HL-60 (cell line): ENCODE measurements around the gene SFXN5.

ENCODE experiments used
- DNase-seq, 2 experiments: peaks; one replicate each; pipeline ENCODE4 v3.0.0-alpha.2; 2010 to 2020; ENCODE audit warnings: low read depth in 1 of 2, low spot score in 1 of 2
- H3K27ac ChIP-seq: fragments of 250-450 bp; sonication (Bioruptor Pico); replicated peaks from 2 replicates; pipeline ENCODE4 v1.5.1; 2020; ENCODE audit warnings: mild to moderate bottlenecking, moderate library complexity
- H3K27me3 ChIP-seq: fragments of 250-450 bp; sonication (Bioruptor Pico); 2 replicates; pipeline ENCODE4 v1.5.1; 2021; ENCODE audit warnings: mild to moderate bottlenecking, moderate library complexity; ENCODE audit not compliant: insufficient read depth, poor library complexity, severe bottlenecking
- H3K4me3 ChIP-seq: replicated peaks from 2 replicates; pipeline ENCODE4 v1.5.1; 2011; ENCODE audit warnings: mild to moderate bottlenecking, control low read depth, low read length; ENCODE audit not compliant: insufficient read depth
- GABPA ChIP-seq: IDR thresholded peaks from 2 replicates; pipeline ENCODE4 v1.6.1; 2012; ENCODE audit warnings: low read depth
- POLR2AphosphoS5 ChIP-seq: IDR thresholded peaks from 2 replicates; pipeline ENCODE4 v1.6.1; 2012; ENCODE audit warnings: low read depth
- REST ChIP-seq: IDR thresholded peaks from 2 replicates; pipeline ENCODE4 v1.6.1; 2012; ENCODE audit warnings: low read depth; ENCODE audit not compliant: insufficient replicate concordance
- SPI1 ChIP-seq: IDR thresholded peaks from 2 replicates; pipeline ENCODE4 v1.6.1; 2012; ENCODE audit warnings: low read depth, mild to moderate bottlenecking, borderline replicate concordance
- TF ChIP-seq, protein P1 (sequence below): IDR thresholded peaks from one replicate; pipeline ENCODE4 v1.5.1; 2011; ENCODE audit warnings: low read length, control low read depth, inconsistent platforms; ENCODE audit not compliant: insufficient read depth

The SFXN5 gene

GRCh38 chr2:73034661-73035375, 36.7 kb downstream of the SFXN5 start:
- DNase-seq: peak; percentile 93 to 96
- H3K27ac ChIP-seq: peak overlapping the region; percentile 88

DNA sequence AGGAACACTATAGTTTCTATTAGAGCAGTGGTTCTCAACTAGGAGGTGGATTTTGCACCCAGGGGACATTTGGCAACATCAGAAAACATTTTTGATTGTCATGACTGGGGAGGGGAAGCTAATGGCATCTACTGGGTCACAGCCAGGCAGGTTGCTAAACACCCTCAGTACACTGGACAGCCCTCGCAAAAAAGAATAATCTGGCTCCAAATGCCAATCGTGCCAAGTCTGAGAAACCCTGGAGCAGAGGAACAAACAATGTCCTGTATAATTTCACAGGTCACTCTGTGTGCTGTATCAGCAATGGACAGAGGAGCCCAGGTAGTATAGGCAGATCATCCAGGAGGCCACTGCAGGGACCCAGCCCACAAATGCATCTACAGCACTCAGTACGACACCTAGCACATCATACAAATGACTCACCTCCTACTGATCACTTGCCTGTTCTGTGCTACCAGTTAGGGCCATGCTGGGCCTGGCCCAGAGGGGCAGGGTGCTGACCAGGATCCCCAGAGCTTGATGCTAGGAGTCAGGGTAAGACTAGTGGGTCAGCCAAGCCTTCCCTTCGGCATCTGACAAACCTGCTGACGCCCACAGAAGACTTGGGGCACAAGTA, 37.6 kb downstream of the SFXN5 start:
- TF ChIP-seq SPI1 (peak; percentile 86), REST (no peak)
- TF ChIP-seq, protein P1, sequence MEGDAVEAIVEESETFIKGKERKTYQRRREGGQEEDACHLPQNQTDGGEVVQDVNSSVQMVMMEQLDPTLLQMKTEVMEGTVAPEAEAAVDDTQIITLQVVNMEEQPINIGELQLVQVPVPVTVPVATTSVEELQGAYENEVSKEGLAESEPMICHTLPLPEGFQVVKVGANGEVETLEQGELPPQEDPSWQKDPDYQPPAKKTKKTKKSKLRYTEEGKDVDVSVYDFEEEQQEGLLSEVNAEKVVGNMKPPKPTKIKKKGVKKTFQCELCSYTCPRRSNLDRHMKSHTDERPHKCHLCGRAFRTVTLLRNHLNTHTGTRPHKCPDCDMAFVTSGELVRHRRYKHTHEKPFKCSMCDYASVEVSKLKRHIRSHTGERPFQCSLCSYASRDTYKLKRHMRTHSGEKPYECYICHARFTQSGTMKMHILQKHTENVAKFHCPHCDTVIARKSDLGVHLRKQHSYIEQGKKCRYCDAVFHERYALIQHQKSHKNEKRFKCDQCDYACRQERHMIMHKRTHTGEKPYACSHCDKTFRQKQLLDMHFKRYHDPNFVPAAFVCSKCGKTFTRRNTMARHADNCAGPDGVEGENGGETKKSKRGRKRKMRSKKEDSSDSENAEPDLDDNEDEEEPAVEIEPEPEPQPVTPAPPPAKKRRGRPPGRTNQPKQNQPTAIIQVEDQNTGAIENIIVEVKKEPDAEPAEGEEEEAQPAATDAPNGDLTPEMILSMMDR: no peak
- Histone ChIP-seq H3K4me3 (no peak overlapping the region), H3K27me3 (no peaks in the 10 kb centered on the region), H3K27ac (peak overlapping the region; percentile 88)
- peak in 1 of 2 experiments; percentile 82 for DNase-seq

More at GRCh38 chr2:73034661-73035375, 36.7 kb downstream of the SFXN5 start:
- Histone ChIP-seq H3K4me3 (peak overlapping the region; percentile 4; the same call in 1 of the 2 replicates), H3K27me3 (no peaks in the 10 kb centered on the region)
- peak; percentile 81; the same call in 1 of the 2 replicates for TF ChIP-seq SPI1
- TF ChIP-seq REST: peak; percentile 47
- peak; percentile 7; the same call in 1 of the 2 replicates for TF ChIP-seq GABPA
- TF ChIP-seq, protein P1: no peak
- TF ChIP-seq POLR2AphosphoS5: peak; percentile 96

GRCh38 chr2:73033142-73033765, 38.3 kb downstream of the SFXN5 start:
- no peak overlapping the region for H3K4me3 ChIP-seq
- TF ChIP-seq GABPA: no peak
- no peak for TF ChIP-seq POLR2AphosphoS5
- TF ChIP-seq REST: no peak
- TF ChIP-seq SPI1: no peak
- TF ChIP-seq, protein P1: no peak
- H3K27ac ChIP-seq: peak overlapping the region; percentile 88
- no peaks in the 10 kb centered on the region for H3K27me3 ChIP-seq
- DNase-seq: no peak
